Upper lobe of right lung (tissue), 1 donor: ENCODE data around the gene ANKS4B. TPM values are rescaled to one million over a fixed set of nuclear protein-coding genes. Genes with fewer than 3 reads are reported as not detected.

ENCODE experiments used
- ATAC-seq: fragments of 200-7000 bp; cut with Tn5 transposase; one replicate; pipeline ENCODE4 v1.9.1; 2020; ENCODE audit warnings: mild to moderate bottlenecking, moderate library complexity
- DNase-seq: peaks from one replicate; pipeline ENCODE4 v3.0.0-alpha.2; 2020
- H3K27ac ChIP-seq: fragments of 200-600 bp; one replicate; pipeline ENCODE4 v1.8.0; 2022
- H3K27me3 ChIP-seq: fragments of 200-600 bp; one replicate; pipeline ENCODE4 v1.8.0; 2022; ENCODE audit warnings: mild to moderate bottlenecking
- H3K36me3 ChIP-seq: fragments of 200-600 bp; one replicate; pipeline ENCODE4 v1.8.0; 2022
- H3K4me1 ChIP-seq: fragments of 200-600 bp; one replicate; pipeline ENCODE4 v1.8.0; 2022
- H3K4me3 ChIP-seq: fragments of 200-600 bp; one replicate; pipeline ENCODE4 v1.8.0; 2022; ENCODE audit warnings: mild to moderate bottlenecking
- H3K9me3 ChIP-seq: fragments of 200-600 bp; one replicate; pipeline ENCODE4 v1.8.0; 2022
- CTCF ChIP-seq: fragments of 200-600 bp; IDR thresholded peaks from one replicate; pipeline ENCODE4 v1.8.0; 2022; ENCODE audit warnings: antibody characterized with exemption
- intact Hi-C: fragments of 100-400 bp; cut with DNase I; formaldehyde crosslinking; loops from one replicate; pipeline ENCODE4 v1.11.0; 2022
- total RNA-seq: library from RNA; stranded (reverse); fragmentation: NEBNext Ultra II Directional; extraction: Animal tissue kit (Norgen Biotek cat#: 25700); gene quantifications from one replicate; pipeline ENCODE4 v1.2.1, GENCODE V29; 2021
- donor health status: DM: no; HTN: yes; CAD: no; lungs with severe emphysema.

ANKS4B gene
- total RNA-seq, 1 donor from 2014 or later = not detected

DNA sequence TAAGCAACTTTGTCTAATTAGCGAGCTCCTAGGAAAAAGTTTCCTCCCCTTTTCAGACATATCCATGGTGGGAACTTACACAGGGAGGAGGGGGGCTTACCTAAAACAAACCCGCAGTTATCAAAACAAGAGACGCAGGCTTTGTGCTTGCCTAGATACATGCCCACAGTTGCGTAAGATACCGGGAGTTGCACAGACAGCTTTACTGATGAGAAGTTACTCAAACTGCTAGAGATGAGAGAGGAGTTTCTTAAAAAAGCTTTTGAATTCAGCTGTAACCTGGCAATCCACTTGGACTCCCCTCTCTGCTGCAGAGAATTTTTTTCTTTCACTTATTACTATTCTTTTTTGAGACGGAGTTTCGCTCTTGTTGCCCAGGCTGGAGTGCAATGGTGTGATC, 15.3 kb upstream of the ANKS4B start:
- H3K9me3 ChIP-seq = no peaks in the 10 kb centered on the region
- ATAC-seq (no peak), DNase-seq (no peak)
- intact Hi-C loops = no loop called here
- no peak overlapping the region for H3K4me3 ChIP-seq
- H3K4me1 ChIP-seq = no peaks in the 10 kb centered on the region
- H3K27ac ChIP-seq = no peak overlapping the region
- H3K27me3 ChIP-seq = no peaks in the 10 kb centered on the region
- H3K36me3 ChIP-seq = no peaks in the 10 kb centered on the region
- no peak for TF ChIP-seq CTCF

- Histone ChIP-seq H3K4me3 (no peak overlapping the region), H3K27me3 (no peaks in the 10 kb centered on the region), H3K27ac (no peak overlapping the region), H3K36me3 (no peaks in the 10 kb centered on the region), H3K9me3 (no peaks in the 10 kb centered on the region), H3K4me1 (no peaks in the 10 kb centered on the region)
- intact Hi-C loops = no loop called here
- no peak for ATAC-seq
- no peak for DNase-seq
- TF ChIP-seq CTCF = no peak
Observed at GRCh38 chr16:21219551-21219950, 13.9 kb upstream of the ANKS4B start.

DNA sequence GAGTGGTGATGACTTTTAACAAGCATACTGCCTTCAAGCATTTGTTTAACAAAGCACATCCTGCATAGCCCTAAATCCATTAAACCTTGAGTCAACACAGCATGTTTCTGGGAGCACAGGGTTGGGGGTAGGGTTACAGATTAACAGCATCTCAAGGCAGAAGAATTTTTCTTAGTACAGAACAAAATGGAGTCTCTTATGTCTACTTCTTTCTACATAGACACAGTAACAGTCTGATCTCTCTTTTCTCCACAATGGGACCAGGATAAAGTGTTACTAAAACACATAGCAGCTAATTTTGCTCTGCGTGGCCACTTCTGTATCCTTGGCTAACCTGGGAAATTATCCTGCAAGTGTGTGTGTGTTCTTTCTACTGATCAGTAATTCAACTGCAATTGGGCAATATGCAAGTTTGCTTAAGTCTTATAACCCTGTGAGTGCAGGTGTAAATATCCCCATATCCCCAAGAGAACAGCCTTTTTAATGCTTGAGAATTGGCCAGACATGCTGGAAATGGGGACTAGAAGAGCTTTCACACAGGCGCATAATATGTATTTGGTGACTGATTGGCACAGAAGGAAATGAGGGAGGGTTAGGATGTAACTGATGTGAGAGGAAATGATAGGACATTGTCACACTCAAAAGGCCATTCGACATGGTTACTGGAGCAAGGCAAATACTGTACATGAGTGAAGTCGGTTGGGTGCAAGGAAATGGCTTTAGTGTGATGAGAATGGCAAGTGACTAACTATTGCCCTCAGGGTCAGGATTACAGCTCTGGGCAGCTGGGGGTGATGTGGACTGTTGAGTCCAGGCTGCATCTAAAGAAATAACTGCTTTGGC, 10.8 kb upstream of the ANKS4B start:
- H3K4me1 ChIP-seq = no peaks in the 10 kb centered on the region
- ATAC-seq = peak; percentile 84

DNA sequence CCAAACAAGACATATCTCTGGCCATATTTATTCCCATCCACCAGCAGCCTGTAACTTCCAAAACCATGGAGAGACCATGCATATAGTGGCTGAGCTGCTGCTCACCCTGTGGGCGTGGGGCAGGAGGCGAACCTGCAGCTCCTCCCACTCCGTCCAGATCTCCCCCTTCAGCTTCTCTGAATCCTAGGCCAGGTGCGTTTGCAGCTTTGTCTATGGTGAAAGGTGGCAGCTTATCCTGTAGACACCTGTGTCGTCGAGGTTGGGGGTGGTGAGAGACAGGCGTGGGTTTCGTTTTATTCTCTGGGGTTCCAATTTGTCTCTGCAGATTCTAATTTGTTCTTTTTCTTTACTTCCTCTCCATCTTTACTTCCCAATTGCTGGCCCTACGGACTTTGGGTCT, 9.7 kb upstream of the ANKS4B start:
- no peak for ATAC-seq
- TF ChIP-seq CTCF = no peak
- Histone ChIP-seq H3K27ac (no peak overlapping the region), H3K9me3 (no peaks in the 10 kb centered on the region), H3K36me3 (no peaks in the 10 kb centered on the region), H3K4me1 (no peaks in the 10 kb centered on the region), H3K27me3 (no peaks in the 10 kb centered on the region), H3K4me3 (no peak overlapping the region)
- DNase-seq = no peak
- intact Hi-C loops = no loop called here

More for the DNA sequence above, 10.8 kb upstream of the ANKS4B start:
- Histone ChIP-seq H3K27me3 (no peaks in the 10 kb centered on the region), H3K4me3 (no peak overlapping the region), H3K36me3 (no peaks in the 10 kb centered on the region), H3K9me3 (no peaks in the 10 kb centered on the region), H3K27ac (peak overlapping the region; percentile 24)
- no peak for TF ChIP-seq CTCF
- DNase-seq = no peak
- intact Hi-C loops = no loop called here

DNA sequence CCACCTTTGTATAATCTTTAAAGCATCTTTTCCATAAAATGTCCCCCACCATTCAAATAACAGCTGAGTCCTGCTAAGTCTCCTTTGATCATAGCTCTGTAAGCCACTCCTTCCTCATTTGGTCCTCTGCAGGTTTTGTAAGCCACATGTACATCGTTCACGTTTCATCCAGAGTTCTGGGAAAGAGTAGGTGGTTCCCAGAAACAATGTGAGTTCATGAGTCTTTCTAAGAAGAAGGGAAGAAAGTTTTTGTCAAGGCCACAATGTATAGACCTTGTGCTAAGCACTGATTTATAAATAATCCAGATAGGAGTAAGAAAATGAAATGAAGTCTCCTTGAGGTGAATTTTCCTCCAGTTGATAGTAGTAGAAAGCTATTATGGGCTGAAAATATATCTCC, 8.7 kb upstream of the ANKS4B start:
- no peak for TF ChIP-seq CTCF
- no peaks in the 10 kb centered on the region for H3K27me3 ChIP-seq
- no peaks in the 10 kb centered on the region for H3K9me3 ChIP-seq
- intact Hi-C loops = no loop called here
- no peaks in the 10 kb centered on the region for H3K4me1 ChIP-seq
- no peak overlapping the region for H3K4me3 ChIP-seq
- no peaks in the 10 kb centered on the region for H3K36me3 ChIP-seq
- H3K27ac ChIP-seq = no peak overlapping the region
- DNase-seq = no peak
- ATAC-seq = peak; percentile 34

GRCh38 chr16:21226749-21227148, 6.8 kb upstream of the ANKS4B start:
- intact Hi-C loops = no loop called here
- H3K4me1 ChIP-seq = no peaks in the 10 kb centered on the region

More at GRCh38 chr16:21226749-21227148, 6.8 kb upstream of the ANKS4B start:
- Histone ChIP-seq H3K4me3 (no peak overlapping the region), H3K27ac (no peak overlapping the region), H3K36me3 (no peaks in the 10 kb centered on the region), H3K9me3 (no peaks in the 10 kb centered on the region), H3K27me3 (peaks cover 8% of the 10 kb centered on the region)
- ATAC-seq = no peak
- no peak for TF ChIP-seq CTCF
- DNase-seq = no peak
